ENCODE results near the gene MAVS. TPM values are rescaled to one million over a fixed set of nuclear protein-coding genes. Genes with fewer than 3 reads are reported as not detected.

Gene MAVS
- polyA plus RNA-seq, 1 of the 3 experiments (the other 2 are of a cell fraction), result 9.1 TPM

- TF ChIP-seq CHD2 (IDR thresholded peaks at IDR 0.05; ENCODE audit: low read length, partially characterized antibody) (no peak), FOXM1 (IDR thresholded peaks at IDR 0.05; ENCODE audit: low read depth) (no peak), MXI1 (IDR thresholded peaks at IDR 0.05; ENCODE audit: low read depth, low read length) (no peak), ZBTB33 (IDR thresholded peaks at IDR 0.05; ENCODE audit: borderline replicate concordance, low read depth) (no peak), GATA2 (CRISPR knock-in tag; IDR thresholded peaks at IDR 0.05) (no peak)
- no peak for DNase-seq
- H3K9ac ChIP-seq, result no peak overlapping the region
- no peaks in the 10 kb centered on the region for H3K27me3 ChIP-seq (ENCODE audit: insufficient read depth)
- H3K9me2 ChIP-seq, result no peaks in the 10 kb centered on the region
- H4K20me1 ChIP-seq (ENCODE audit: insufficient read depth), result peaks cover 92% of the 10 kb centered on the region
- H3K9me3 ChIP-seq, result no peaks in the 10 kb centered on the region
- POLR2A ChIA-PET, result no interaction called here
- CTCF ChIA-PET, result interaction anchor here (0.8 kb wide), 1 partner anchor 19 kb away, joined by 3 read pairs; no protein-coding TSS in a partner anchor
- WGBS (ENCODE audit: low lambda C conversion rate), result 72% methylated on average over 2 of the region's 2 CpGs
- H3K4me3 ChIP-seq (ENCODE audit: low read depth in 2 of 2, low read length in 1 of 2), result no peak overlapping the region
- H2AFZ ChIP-seq (ENCODE audit: low read depth), result no peak overlapping the region
- peaks cover 97% of the 10 kb centered on the region for H3K79me2 ChIP-seq (ENCODE audit: insufficient read depth)
- H3K36me3 ChIP-seq (replicated peaks in 1 of 2; ENCODE audit: control insufficient read depth in 1 of 2, insufficient read depth in 2 of 2, low read length in 1 of 2), result peaks cover 58 to 78% of the 10 kb centered on the region in 2 experiments
- no peak overlapping the region for H3K27ac ChIP-seq (ENCODE audit: low read depth in 2 of 2, low read length in 1 of 2)
- H3K4me1 ChIP-seq (ENCODE audit: control insufficient read depth in 1 of 2, insufficient read depth in 2 of 2, low read depth in 1 of 2, low read length in 1 of 2), result no peaks in the 10 kb centered on the region
- peaks cover 12% of the 10 kb centered on the region for H3F3A ChIP-seq (replicated peaks; ENCODE audit: insufficient read depth)
- H3K4me2 ChIP-seq, result no peak overlapping the region
Measured at GRCh38 chr20:3916364-3916763, 69.7 kb downstream of the MAVS start.

GRCh38 chr20:3919352-3919751 is 72.7 kb downstream of the MAVS start:
- H3K4me2 ChIP-seq, result no peak overlapping the region
- no peaks in the 10 kb centered on the region for H3K9me3 ChIP-seq
- H3F3A ChIP-seq (replicated peaks; ENCODE audit: insufficient read depth), result peaks cover 16% of the 10 kb centered on the region
- no peak overlapping the region for H3K27ac ChIP-seq (ENCODE audit: low read depth in 2 of 2, low read length in 1 of 2)
- H3K4me1 ChIP-seq (ENCODE audit: control insufficient read depth in 1 of 2, insufficient read depth in 2 of 2, low read depth in 1 of 2, low read length in 1 of 2), result peaks cover 9 to 13% of the 10 kb centered on the region in 2 experiments; a peak in 2 of 4 replicates
- H3K9me2 ChIP-seq, result no peaks in the 10 kb centered on the region
- no peak overlapping the region for H3K9ac ChIP-seq
- no peak for DNase-seq
- ChIA-PET CTCF (interaction anchor here (0.9 kb wide), 1 partner anchor 173 kb away, joined by 3 read pairs; no protein-coding TSS in a partner anchor), POLR2A (no interaction called here)
- H3K4me3 ChIP-seq (ENCODE audit: low read depth in 2 of 2, low read length in 1 of 2), result no peak overlapping the region
- TF ChIP-seq MEF2A (IDR thresholded peaks at IDR 0.05; ENCODE audit: borderline replicate concordance, low read depth) (no peak), SMC3 (IDR thresholded peaks at IDR 0.05; ENCODE audit: low read depth, low read length) (no peak), FOXM1 (IDR thresholded peaks at IDR 0.05; ENCODE audit: low read depth) (no peak)
- H3K27me3 ChIP-seq (ENCODE audit: insufficient read depth), result no peaks in the 10 kb centered on the region
- H4K20me1 ChIP-seq (ENCODE audit: insufficient read depth), result peaks cover 96% of the 10 kb centered on the region
- H3K36me3 ChIP-seq (replicated peaks in 1 of 2; ENCODE audit: control insufficient read depth in 1 of 2, insufficient read depth in 2 of 2, low read length in 1 of 2), result peaks cover 65 to 69% of the 10 kb centered on the region in 2 experiments
- peaks cover 100% of the 10 kb centered on the region for H3K79me2 ChIP-seq (ENCODE audit: insufficient read depth)
- 90% methylated on average over 1 of the region's 1 CpG for WGBS (ENCODE audit: low lambda C conversion rate)
- H2AFZ ChIP-seq (ENCODE audit: low read depth), result no peak overlapping the region

DNA sequence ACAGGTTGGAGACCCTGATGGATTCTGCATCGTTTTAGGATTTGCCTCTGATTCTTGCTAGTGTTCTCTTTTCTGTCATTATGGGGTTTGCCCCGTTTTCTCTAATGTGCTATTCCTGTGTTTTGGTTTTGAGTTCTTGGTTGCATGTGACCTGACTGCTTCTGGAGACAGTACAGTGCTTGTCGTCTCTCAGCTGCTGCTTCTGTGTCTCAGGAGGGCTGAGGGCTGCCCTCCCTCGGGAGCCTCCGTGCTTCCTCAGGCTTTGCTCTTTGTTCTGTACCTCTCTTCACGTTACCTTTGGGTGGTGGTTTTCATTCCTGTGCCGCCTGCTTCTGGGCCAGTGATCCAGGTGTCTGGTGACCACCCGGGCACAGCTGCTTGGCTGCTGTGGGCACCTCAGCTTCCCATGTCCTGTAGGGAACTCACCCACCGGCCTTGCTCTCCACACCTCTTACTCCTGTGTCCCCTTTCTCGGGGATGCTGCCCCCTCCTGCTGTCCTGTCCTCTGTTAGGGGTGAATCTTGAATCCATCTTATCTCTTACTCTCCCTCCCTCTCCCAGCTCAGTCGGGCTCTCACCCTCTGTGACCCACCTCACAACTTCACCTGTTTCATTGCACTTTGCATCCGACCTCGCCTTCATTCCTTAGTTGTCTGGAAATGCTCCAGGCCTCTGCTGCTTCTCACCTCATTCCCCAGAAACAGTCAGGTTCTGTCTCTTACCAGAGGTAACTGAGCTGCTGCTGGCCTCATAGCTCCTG is 75.8 kb downstream of the MAVS start:
- Histone ChIP-seq H3K4me3 (ENCODE audit: low read depth in 2 of 2, low read length in 1 of 2) (no peak overlapping the region), H3K9me3 (no peaks in the 10 kb centered on the region), H3K4me2 (no peak overlapping the region), H3K9me2 (no peaks in the 10 kb centered on the region), H3K79me2 (ENCODE audit: insufficient read depth) (peaks cover 81% of the 10 kb centered on the region), H2AFZ (ENCODE audit: low read depth) (no peak overlapping the region), H3K4me1 (ENCODE audit: control insufficient read depth in 1 of 2, insufficient read depth in 2 of 2, low read depth in 1 of 2, low read length in 1 of 2) (peaks cover 9 to 13% of the 10 kb centered on the region in 2 experiments; a peak in 2 of 4 replicates), H3K9ac (no peak overlapping the region), H3K36me3 (replicated peaks in 1 of 2; ENCODE audit: control insufficient read depth in 1 of 2, insufficient read depth in 2 of 2, low read length in 1 of 2) (peaks cover 47 to 50% of the 10 kb centered on the region in 2 experiments), H3F3A (replicated peaks; ENCODE audit: insufficient read depth) (peaks cover 23% of the 10 kb centered on the region), H3K27ac (ENCODE audit: low read depth in 2 of 2, low read length in 1 of 2) (no peak overlapping the region; a peak in 1 of 4 replicates), H3K27me3 (ENCODE audit: insufficient read depth) (no peaks in the 10 kb centered on the region), H4K20me1 (ENCODE audit: insufficient read depth) (peaks cover 75% of the 10 kb centered on the region)
- ChIA-PET CTCF (interaction anchor here (0.6 kb wide), 1 partner anchor 236 kb away, joined by 3 read pairs; no protein-coding TSS in a partner anchor), POLR2A (interaction anchor here (0.9 kb wide), 1 partner anchor 24 kb away, joined by 5 read pairs; no protein-coding TSS in a partner anchor)
- WGBS (ENCODE audit: low lambda C conversion rate), result 86% methylated on average over 13 of the region's 13 CpGs
- DNase-seq, result no peak
- TF ChIP-seq EZH2phosphoT487 (IDR thresholded peaks at IDR 0.05; ENCODE audit: borderline replicate concordance, low read depth), result no peak
- no peak for TF ChIP-seq ZBTB33 (IDR thresholded peaks at IDR 0.05; ENCODE audit: borderline replicate concordance, low read depth)
- TF ChIP-seq, protein P1, sequence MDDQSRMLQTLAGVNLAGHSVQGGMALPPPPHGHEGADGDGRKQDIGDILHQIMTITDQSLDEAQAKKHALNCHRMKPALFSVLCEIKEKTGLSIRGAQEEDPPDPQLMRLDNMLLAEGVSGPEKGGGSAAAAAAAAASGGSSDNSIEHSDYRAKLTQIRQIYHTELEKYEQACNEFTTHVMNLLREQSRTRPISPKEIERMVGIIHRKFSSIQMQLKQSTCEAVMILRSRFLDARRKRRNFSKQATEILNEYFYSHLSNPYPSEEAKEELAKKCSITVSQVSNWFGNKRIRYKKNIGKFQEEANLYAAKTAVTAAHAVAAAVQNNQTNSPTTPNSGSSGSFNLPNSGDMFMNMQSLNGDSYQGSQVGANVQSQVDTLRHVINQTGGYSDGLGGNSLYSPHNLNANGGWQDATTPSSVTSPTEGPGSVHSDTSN (IDR thresholded peaks at IDR 0.05), result no peak
- TF ChIP-seq YY1 (IDR thresholded peaks at IDR 0.05; ENCODE audit: low read depth), result no peak
- TF ChIP-seq CHD2 (IDR thresholded peaks at IDR 0.05; ENCODE audit: low read length, partially characterized antibody), result no peak
- TF ChIP-seq MXI1 (IDR thresholded peaks at IDR 0.05; ENCODE audit: low read depth, low read length), result no peak
- no peak for TF ChIP-seq FOXJ3 (CRISPR knock-in tag; IDR thresholded peaks at IDR 0.05)
- TF ChIP-seq, protein P2, sequence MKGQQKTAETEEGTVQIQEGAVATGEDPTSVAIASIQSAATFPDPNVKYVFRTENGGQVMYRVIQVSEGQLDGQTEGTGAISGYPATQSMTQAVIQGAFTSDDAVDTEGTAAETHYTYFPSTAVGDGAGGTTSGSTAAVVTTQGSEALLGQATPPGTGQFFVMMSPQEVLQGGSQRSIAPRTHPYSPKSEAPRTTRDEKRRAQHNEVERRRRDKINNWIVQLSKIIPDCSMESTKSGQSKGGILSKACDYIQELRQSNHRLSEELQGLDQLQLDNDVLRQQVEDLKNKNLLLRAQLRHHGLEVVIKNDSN (IDR thresholded peaks at IDR 0.05; ENCODE audit: borderline replicate concordance, low read depth), result no peak
- no peak for TF ChIP-seq TAF1 (IDR thresholded peaks at IDR 0.05; ENCODE audit: borderline replicate concordance, low read depth, low read length)

Data from SK-N-SH (cell line).